ENCODE results near the gene INSM1. TPM values are rescaled to one million over a fixed set of nuclear protein-coding genes. Genes with fewer than 3 reads are reported as not detected.
"Not testable (repeated sequence)": the region's sequence is repeated elsewhere in the genome, so short reads cannot be mapped to it uniquely, and the experiment has no call there.

INSM1 gene
- total RNA-seq, 1 experiment from 2014 or later = 0.59 TPM

GRCh38 chr20:20342066-20342465, 25.8 kb upstream of the INSM1 start:
- no peak for DNase-seq
- Histone ChIP-seq H3K27me3 (ENCODE audit: control insufficient read depth, insufficient read depth, low read length) (no peaks in the 10 kb centered on the region), H3K36me3 (replicated peaks; ENCODE audit: control insufficient read depth, insufficient read depth, low read length) (no peaks in the 10 kb centered on the region), H3K4me3 (ENCODE audit: insufficient read depth, low read depth, low read length) (no peak overlapping the region)

- no peaks in the 10 kb centered on the region for H3K27me3 ChIP-seq (ENCODE audit: control insufficient read depth, insufficient read depth, low read length)
- no peak overlapping the region for H3K4me3 ChIP-seq (ENCODE audit: insufficient read depth, low read depth, low read length)
- no peak for DNase-seq
- H3K36me3 ChIP-seq (replicated peaks; ENCODE audit: control insufficient read depth, insufficient read depth, low read length) = no peaks in the 10 kb centered on the region
These were observed 24.0 kb upstream of the INSM1 start for GRCh38 chr20:20343932-20344331.

DNA sequence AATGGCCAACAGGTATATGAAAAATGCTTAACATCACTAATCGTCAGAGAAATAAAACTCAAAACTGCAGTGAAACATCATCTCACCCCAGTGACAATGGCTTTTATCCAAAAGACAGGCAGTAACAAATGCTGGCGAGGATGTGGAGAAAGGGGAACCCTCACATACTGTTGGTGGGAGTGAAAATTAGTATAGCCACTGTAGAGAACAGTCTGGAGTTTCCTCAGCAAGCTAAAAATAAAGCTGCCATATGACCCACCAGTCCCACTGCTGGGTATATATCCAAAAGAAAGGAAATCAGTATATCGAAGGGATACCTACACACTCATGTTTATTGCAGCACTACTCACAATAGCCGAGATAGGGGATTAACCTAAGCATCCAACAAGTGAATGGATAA, 23.4 kb upstream of the INSM1 start:
- Histone ChIP-seq H3K36me3 (replicated peaks; ENCODE audit: control insufficient read depth, insufficient read depth, low read length) (no peaks in the 10 kb centered on the region), H3K4me3 (ENCODE audit: insufficient read depth, low read depth, low read length) (no peak overlapping the region), H3K27me3 (ENCODE audit: control insufficient read depth, insufficient read depth, low read length) (no peaks in the 10 kb centered on the region)
- DNase-seq = no peak

DNA sequence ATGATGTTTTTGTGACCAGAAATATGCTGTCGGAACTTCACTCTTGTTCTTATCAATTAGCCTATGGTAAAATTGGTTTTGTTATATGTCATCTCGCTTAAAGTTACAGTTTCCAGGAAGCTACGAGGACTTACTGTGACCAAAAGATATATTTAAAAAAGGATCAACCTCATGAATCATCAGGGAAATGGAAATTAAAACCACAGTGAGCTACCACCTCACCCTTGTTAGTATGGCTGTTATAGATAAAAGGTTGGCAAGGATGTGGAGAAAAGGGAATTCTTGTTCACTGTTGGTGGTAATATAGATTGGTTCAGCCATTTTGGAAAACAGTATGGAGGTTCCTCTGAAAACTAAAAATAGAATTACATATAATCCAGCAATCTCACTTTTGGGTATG, 14.3 kb upstream of the INSM1 start:
- Histone ChIP-seq H3K36me3 (replicated peaks; ENCODE audit: control insufficient read depth, insufficient read depth, low read length) (no peaks in the 10 kb centered on the region), H3K4me3 (ENCODE audit: insufficient read depth, low read depth, low read length) (no peak overlapping the region), H3K27me3 (ENCODE audit: control insufficient read depth, insufficient read depth, low read length) (no peaks in the 10 kb centered on the region)
- DNase-seq = no peak

- H3K4me3 ChIP-seq (ENCODE audit: insufficient read depth, low read depth, low read length) = not testable (repeated sequence)
These were observed 12.4 kb upstream of the INSM1 start for GRCh38 chr20:20355503-20355902.

GRCh38 chr20:20358801-20359200, 9.1 kb upstream of the INSM1 start:
- no peak for DNase-seq
- H3K36me3 ChIP-seq (replicated peaks; ENCODE audit: control insufficient read depth, insufficient read depth, low read length) = no peaks in the 10 kb centered on the region
- H3K27me3 ChIP-seq (ENCODE audit: control insufficient read depth, insufficient read depth, low read length) = peaks cover 38% of the 10 kb centered on the region
- H3K4me3 ChIP-seq (ENCODE audit: insufficient read depth, low read depth, low read length) = no peak overlapping the region

More at GRCh38 chr20:20355503-20355902, 12.4 kb upstream of the INSM1 start:
- not testable (repeated sequence) for DNase-seq; H3K36me3 ChIP-seq (replicated peaks; ENCODE audit: control insufficient read depth, insufficient read depth, low read length); H3K27me3 ChIP-seq (ENCODE audit: control insufficient read depth, insufficient read depth, low read length)

DNA sequence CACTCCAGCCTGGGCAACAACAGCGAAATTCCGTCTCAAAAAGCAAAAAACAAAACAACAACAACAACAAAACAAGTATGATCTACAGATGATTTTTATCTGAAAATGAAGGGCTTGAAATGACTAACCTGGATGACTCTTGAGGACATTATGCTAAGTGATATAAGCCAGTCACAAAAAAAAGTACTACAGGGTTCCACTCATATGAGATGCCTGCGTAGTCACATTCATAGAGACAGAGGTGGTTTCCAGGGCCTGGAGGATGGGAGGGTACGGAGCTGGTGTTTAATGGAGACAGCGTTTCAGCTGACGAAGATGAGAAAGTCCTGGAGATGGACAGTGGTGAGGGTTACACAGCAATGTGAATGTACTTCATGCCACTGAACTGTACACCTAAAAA, 8.3 kb upstream of the INSM1 start:
- no peak overlapping the region for H3K4me3 ChIP-seq (ENCODE audit: insufficient read depth, low read depth, low read length)
- H3K36me3 ChIP-seq (replicated peaks; ENCODE audit: control insufficient read depth, insufficient read depth, low read length) = no peaks in the 10 kb centered on the region
- DNase-seq = no peak
- peaks cover 46% of the 10 kb centered on the region for H3K27me3 ChIP-seq (ENCODE audit: control insufficient read depth, insufficient read depth, low read length)

DNA sequence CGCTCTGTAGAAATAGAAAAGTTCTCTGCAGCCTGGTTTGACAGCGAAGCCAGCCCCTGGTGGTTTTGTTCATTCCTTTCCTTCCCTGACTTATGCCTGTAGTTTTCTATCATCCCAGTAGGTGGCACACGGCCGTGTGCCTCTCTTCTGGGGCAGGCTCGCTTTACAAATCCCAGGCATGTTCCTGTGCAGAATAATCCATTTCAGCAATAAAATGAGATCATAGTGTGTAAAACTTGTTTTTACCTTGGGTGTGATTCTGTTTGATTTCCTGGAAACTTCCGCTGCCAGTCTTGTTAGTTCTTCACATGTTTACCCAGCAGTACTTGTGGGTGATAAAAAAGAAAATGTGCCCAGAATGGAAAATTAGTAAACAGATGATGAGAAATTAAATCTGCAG, 7.4 kb upstream of the INSM1 start:
- peaks cover 55% of the 10 kb centered on the region for H3K27me3 ChIP-seq (ENCODE audit: control insufficient read depth, insufficient read depth, low read length)
- DNase-seq = peak; percentile 74

DNA sequence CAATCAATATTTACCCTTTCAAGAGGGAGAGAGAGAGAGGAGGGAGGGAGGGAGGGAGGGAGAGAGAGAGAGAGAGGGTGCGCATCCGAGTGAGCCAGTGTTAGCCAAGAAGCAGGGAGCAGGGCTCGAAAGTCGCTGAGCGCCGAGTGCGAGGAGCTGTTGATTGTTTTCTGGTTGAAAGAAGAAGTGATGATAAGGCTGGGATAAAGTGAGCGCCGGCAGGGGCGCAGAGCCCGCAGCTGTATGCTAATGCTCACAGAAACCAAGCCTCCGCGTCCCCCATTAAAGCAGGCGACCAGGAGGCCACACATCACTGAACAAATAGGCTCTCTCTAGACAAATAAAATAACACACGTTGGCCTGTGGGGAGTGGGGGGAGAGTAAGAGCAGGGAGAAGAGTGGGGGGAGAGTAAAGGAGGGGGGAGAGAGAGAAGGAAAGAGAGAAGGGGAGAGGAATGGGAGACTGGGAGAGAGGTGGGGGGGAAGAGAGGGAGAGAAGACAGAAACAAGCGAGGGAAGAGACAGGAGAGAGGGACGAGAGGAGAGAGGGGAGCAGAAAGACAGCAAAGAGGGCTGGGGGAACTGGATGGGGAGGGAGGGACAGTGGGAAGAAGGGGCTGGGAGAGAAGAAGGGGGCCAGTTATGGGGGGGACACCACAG, 5.0 kb upstream of the INSM1 start:
- Histone ChIP-seq H3K4me3 (ENCODE audit: insufficient read depth, low read depth, low read length) (peak overlapping the region; percentile 43), H3K27me3 (ENCODE audit: control insufficient read depth, insufficient read depth, low read length) (peaks cover 76% of the 10 kb centered on the region), H3K36me3 (replicated peaks; ENCODE audit: control insufficient read depth, insufficient read depth, low read length) (no peaks in the 10 kb centered on the region)
- DNase-seq = peak; percentile 62

More for the DNA sequence above, 7.4 kb upstream of the INSM1 start:
- Histone ChIP-seq H3K36me3 (replicated peaks; ENCODE audit: control insufficient read depth, insufficient read depth, low read length) (no peaks in the 10 kb centered on the region), H3K4me3 (ENCODE audit: insufficient read depth, low read depth, low read length) (no peak overlapping the region)

GRCh38 chr20:20363434-20363798, 4.5 kb upstream of the INSM1 start:
- no peak for DNase-seq
- peak overlapping the region; percentile 47 for H3K4me3 ChIP-seq (ENCODE audit: insufficient read depth, low read depth, low read length)
- H3K27me3 ChIP-seq (ENCODE audit: control insufficient read depth, insufficient read depth, low read length) = peaks cover 79% of the 10 kb centered on the region
- H3K36me3 ChIP-seq (replicated peaks; ENCODE audit: control insufficient read depth, insufficient read depth, low read length) = no peaks in the 10 kb centered on the region

DNA sequence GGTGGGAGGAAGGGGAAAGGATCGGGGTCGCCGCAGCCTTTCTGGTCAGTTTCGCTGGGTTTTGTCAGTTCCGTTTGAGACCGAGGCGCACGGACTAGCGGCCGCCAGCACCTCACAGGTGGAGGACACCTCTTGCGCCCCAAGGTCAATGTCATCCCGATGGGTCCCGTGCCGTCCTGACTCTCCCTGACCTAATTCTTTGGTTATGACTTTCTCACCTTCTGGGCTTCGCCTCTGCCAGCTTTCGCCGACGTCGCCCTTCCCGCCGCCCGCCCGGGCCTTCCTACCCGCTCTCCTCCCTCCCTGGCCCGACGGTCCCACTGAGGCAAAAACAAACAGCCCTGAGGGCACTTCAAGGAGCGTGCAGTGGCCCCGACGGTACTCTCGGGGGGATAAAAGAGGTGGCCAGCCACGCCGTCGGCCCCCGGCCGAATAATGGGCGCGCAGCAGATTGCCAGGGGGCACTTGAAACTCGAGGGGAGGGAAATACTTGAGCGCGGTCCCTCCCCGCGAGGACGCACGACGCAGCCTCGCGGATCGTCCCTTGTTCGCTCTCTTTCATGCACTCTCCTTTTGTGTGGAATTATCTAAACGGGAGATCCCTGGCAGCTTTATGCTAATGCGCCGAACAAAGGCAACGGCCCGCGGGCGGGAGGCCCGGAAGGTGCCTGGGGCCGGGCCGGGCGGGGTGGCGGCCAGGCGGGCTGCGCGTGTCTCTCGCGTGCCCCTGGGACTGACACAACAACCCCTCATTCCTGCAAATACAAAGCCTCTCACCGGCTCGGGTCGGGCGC, 3.9 kb upstream of the INSM1 start:
- DNase-seq = peak; percentile 91
- no peaks in the 10 kb centered on the region for H3K36me3 ChIP-seq (replicated peaks; ENCODE audit: control insufficient read depth, insufficient read depth, low read length)
- peak overlapping the region; percentile 47 for H3K4me3 ChIP-seq (ENCODE audit: insufficient read depth, low read depth, low read length)
- H3K27me3 ChIP-seq (ENCODE audit: control insufficient read depth, insufficient read depth, low read length) = peaks cover 82% of the 10 kb centered on the region

DNA sequence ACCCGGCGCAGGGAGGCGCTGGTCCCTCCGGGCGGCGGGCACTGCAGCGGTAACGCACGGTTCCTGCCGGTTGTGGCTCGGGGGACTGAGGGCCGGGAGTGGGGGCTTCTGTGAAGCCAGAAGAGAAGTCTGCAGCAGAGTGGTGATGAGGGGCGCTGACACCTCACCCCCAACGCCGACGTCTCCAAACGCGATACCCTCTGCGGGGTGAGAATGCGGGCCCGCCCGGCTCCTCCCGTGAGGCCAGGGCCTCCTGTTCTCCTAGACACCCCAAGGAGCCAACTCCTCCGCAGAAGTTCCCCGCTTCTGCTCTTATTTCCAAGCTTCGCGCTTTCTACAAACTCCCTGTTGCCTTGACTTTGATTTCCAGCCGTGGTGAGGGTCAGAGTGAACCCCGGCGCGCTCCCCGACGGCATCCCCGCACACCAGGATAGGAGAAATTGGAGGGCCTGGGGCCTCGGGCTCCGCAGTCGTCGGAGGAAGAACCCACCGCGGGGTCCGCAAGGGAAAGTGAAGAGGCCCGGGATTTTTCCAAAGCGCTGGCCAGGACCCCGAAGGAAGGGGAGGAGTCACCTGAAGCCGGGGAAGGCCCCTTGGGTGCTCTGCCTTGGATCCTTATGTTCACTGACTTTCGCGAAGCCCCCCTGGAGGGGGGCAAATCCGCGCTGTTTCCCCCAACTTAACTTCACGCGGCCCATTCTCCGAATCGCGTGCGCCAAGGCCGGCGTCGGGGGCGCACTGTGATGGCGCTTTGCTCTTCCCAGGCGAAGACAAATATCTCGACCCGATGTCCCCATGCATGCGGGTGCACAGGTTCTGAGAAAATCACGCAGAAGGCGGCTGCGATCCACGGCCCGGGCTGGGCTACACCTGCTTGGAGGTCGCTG, 3.1 kb upstream of the INSM1 start:
- Histone ChIP-seq H3K4me3 (ENCODE audit: insufficient read depth, low read depth, low read length) (peak overlapping the region; percentile 47), H3K27me3 (ENCODE audit: control insufficient read depth, insufficient read depth, low read length) (peaks cover 88% of the 10 kb centered on the region), H3K36me3 (replicated peaks; ENCODE audit: control insufficient read depth, insufficient read depth, low read length) (no peaks in the 10 kb centered on the region)
- peak; percentile 61 for DNase-seq

DNA sequence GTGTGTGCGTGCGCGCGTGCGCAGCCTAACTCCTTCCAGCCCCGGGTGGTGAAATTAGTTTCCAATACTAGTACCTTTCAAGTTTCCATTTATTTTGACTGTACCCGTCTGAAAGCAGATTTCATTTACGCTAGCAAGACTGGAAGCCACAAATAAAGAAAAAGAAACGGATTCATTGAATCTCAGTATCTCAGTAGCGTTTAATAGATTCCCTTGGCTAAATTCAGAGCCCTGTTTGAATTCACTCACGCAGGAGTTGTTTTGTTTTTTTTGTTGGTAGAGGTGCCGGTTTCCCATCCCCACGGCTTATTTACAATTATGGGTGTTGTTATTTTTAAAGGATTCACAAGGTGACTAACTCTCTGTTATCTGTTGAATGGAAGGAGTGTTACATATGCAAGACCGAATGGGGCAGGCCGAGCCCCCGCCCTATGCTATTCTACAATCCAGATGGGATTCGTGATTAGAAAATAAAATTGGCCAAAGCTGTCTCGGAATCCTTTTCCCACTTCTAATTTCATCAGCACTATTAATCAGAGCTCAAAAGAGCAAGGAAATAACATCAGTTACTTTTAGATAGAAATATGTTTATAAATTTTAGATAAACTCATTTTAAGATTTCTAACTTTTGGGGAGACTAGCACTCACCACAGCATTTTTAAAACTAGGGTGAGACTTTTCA, 2.3 kb upstream of the INSM1 start:
- Histone ChIP-seq H3K4me3 (ENCODE audit: insufficient read depth, low read depth, low read length) (no peak overlapping the region; the same call in 1 of the 2 replicates), H3K27me3 (ENCODE audit: control insufficient read depth, insufficient read depth, low read length) (peaks cover 90% of the 10 kb centered on the region), H3K36me3 (replicated peaks; ENCODE audit: control insufficient read depth, insufficient read depth, low read length) (no peaks in the 10 kb centered on the region)
- no peak for DNase-seq

- peak overlapping the region; percentile 33; the same call in 1 of the 2 replicates for H3K4me3 ChIP-seq (ENCODE audit: insufficient read depth, low read depth, low read length)
- no peaks in the 10 kb centered on the region for H3K36me3 ChIP-seq (replicated peaks; ENCODE audit: control insufficient read depth, insufficient read depth, low read length)
- no peak for DNase-seq
- peaks cover 90% of the 10 kb centered on the region for H3K27me3 ChIP-seq (ENCODE audit: control insufficient read depth, insufficient read depth, low read length)
These were observed 1.4 kb upstream of the INSM1 start for GRCh38 chr20:20366551-20366875.
